ENCODE measurements around the gene COLGALT1.
"Not testable (repeated sequence)": the region's sequence is repeated elsewhere in the genome, so short reads cannot be mapped to it uniquely, and the experiment has no call there.

Gene COLGALT1

DNA sequence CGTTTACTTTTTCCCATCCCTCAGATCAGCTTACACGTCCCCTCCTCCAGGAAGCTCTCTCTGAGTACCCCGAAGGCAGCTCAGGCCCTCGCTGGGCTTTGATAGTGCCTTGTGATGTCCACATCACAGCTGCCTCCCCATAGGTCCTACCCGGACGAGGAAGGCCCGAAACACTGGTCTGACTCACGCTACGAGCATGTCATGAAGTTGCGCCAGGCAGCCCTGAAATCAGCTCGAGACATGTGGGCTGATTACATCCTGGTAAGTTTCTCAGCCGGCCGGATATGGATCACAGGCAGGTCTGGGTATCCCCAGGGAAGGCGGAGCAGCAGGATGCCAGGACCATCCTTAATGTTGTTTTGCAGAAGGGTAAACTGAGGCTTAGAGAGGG lies 4.8 kb downstream of the COLGALT1 start:
- peak; percentile 100 for DNase-seq (ENCODE audit: low read depth)

DNA sequence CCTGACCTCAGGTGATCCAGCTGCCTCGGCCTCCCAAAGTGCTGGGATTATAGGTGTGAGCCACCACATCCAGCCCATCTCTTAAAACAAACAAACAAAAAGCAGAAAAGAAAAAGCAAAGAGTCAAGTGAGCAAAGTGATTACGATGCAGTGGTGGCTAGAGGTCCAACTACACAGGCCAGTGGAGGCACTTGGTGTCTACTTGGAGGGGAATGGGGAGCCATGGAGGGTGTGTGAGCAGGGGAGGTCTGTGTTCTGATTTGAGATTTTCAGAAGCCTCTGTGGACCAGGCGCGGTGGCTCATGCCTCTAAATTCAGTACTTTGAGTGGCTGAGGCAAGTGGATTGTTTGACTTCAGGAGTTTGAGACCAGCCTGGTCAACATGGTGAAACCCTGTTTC lies 6.6 kb downstream of the COLGALT1 start:
- DNase-seq (ENCODE audit: low read depth): no peak

- no peak for DNase-seq (ENCODE audit: low read depth)
These were observed 7.1 kb downstream of the COLGALT1 start for GRCh38 chr19:17562561-17562960.

- no peak for DNase-seq (ENCODE audit: low read depth)
These were observed 9.3 kb downstream of the COLGALT1 start for GRCh38 chr19:17564781-17565180.

- DNase-seq (ENCODE audit: low read depth): no peak
These were observed 10.2 kb downstream of the COLGALT1 start for GRCh38 chr19:17565611-17566010.

DNA sequence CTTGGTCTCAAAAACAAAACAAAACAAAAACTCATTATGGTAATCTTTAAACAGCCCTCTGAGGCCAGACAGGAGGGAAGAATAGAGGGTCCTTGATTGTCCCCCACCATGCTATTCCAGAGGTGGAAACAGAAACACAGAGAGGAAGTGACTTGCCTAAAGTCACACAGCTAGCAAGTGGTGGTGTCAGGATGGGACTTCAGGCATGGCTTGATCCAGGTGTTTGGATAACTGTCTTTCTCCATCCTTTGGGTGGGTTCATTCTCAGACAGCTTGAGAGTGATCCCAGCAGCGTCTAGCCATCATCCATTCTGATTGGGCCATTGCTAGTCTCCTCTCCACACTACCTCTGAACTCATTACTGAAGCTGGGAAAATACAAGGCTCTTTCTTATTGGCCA lies 12.5 kb downstream of the COLGALT1 start:
- DNase-seq (ENCODE audit: low read depth): no peak

- not testable (repeated sequence) for DNase-seq (ENCODE audit: low read depth)
These were observed 14.8 kb downstream of the COLGALT1 start for GRCh38 chr19:17570291-17570690.

- DNase-seq (ENCODE audit: low read depth): no peak
These were observed 15.3 kb downstream of the COLGALT1 start for GRCh38 chr19:17570791-17571190.

- DNase-seq (ENCODE audit: low read depth): no peak
These were observed 17.2 kb downstream of the COLGALT1 start for GRCh38 chr19:17572638-17573037.

DNA sequence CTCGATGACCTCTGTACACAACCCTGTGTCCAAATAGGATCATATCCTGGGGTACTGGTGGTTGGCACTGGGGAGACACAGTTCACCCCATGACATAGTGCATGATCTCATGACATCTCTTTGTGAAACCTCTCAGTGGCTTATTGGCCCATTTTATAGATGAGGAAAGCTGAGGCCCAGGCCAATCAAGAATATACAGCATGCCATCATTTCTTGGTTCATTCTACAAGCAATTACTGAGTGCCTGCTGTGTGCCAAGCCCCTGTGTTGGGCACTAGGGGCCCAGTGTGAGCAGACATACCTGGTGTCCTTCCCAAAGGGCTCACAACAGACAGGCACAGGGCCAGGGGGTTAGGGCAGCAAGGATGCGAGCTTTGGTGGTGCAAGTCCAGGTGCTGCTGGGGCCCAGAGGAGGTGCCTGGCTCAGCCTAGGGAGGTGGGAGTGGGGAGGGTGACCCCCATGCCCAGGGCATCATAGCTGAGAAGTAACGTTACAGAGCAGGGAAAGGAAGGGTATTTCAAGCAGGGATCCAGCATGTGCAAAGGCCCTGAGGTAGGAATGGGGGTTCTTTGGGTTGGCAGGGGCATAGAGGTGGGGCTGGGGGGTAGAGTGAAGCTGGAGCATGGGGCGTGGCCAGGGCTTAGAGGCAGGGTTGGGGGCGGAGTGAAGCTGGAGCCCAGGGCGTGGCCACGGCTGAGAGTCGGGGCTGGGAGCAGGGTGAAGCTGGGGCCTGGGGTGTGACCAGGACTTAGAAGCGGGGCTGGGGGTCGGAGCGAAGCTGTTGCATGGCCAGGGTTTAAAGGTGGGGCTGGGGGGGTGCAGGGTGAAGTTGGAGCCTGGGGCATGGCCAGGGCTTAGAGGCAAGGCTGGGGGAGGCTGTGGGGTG lies 20.7 kb downstream of the COLGALT1 start:
- DNase-seq (ENCODE audit: low read depth): no peak

- DNase-seq (ENCODE audit: low read depth): peak; percentile 85
These were observed 21.5 kb downstream of the COLGALT1 start for GRCh38 chr19:17576758-17577456.

- DNase-seq (ENCODE audit: low read depth): no peak
These were observed 22.1 kb downstream of the COLGALT1 start for GRCh38 chr19:17577457-17578097.

GRCh38 chr19:17579661-17580244 lies 24.3 kb downstream of the COLGALT1 start:
- peak; percentile 63 for DNase-seq (ENCODE audit: low read depth)

DNA sequence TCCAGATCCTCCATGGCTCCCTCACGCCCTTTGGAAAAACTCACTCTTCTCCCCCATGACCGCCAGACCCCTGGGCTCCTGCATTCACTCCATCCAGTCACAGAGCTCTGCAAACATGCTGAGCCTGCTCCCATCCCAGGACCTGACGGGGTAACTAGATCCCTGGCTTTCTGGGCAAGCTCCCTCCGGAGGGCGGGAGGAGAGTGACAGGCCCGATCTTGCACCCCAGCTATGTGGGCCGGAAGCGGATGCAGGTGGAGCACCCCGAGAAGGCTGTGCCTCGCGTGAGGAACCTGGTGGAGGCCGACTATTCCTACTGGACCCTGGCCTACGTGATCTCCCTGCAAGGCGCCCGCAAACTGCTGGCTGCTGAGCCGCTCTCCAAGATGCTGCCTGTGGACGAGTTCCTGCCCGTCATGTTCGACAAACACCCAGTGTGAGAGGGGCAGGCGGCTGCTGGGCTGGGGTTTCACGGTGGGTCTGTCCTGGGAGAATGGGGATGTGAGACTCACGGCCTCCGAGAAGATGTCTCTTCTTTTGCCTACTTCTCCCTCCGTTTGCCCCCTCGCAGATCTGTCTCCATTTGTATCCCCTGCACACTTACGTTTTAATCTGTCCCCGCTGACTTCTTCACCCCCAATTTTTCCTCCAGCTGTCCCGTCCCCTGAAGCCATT lies 25.2 kb downstream of the COLGALT1 start:
- no peak for DNase-seq (ENCODE audit: low read depth)

DNA sequence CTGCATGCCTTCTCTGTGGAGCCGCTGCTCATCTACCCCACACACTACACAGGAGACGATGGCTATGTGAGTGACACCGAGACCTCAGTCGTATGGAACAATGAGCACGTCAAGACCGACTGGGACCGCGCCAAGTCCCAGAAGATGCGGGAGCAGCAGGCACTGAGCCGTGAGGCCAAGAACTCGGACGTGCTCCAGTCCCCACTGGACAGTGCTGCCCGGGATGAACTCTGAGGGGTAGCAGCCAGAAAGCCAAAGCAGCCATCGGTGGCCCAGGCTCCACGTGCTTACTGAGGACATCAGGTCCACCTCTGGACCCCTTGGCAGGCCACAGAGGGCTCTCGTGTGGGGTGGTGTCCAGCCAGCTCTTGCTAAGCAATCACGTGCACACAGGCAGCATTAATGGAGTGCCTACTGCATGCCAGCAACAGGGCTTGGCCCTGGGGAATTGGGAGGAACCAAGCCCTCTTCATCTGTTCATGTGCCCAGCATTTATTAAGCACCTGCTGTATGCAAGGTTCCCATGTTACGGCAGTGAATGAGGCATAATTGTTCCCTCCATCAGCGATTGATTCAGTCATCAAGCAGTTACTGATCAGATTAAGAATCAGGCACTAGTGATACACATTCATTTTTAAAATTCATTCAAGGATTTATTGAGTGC lies 25.9 kb downstream of the COLGALT1 start:
- DNase-seq (ENCODE audit: low read depth): no peak

DNA sequence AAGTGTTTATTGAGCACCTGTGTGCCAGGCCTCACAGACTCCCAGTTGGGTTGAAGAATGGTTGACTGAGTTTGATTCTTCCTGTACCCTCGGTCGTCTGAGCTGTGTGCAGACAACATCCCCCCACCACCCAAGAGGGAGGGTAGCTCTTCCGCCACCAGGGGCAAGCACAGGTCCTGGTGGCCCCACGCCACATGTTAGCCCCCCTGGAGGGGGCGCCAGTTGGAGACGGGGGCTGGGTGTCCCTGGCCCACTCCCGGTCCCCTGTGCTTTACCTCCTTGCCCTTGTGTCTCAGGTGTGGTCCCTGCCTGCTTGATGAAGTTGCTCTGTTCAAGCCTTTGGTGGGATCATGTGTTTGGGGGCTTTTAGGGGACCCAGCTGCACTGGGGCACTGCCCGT lies 27.2 kb downstream of the COLGALT1 start:
- no peak for DNase-seq (ENCODE audit: low read depth)

DNA sequence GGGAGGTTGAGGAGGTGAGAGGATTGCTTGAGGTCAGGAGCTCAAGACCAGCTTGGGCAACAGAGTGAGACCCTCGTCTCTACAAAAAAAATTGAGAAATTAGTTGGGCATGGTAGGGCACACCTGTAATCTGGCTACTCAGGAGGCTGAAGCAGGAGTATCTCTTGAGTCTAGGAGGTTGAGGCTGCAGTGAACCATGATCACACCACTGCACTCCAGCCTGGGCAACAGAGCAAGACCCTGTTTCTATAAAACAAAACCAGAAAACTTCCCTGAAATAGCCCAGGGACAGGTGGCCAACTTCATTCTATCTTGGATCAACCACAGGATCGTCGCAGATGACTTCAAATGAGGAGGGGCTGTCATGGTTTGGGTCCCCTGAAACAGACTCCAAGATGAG lies 28.7 kb downstream of the COLGALT1 start:
- DNase-seq (ENCODE audit: low read depth): no peak

DNA sequence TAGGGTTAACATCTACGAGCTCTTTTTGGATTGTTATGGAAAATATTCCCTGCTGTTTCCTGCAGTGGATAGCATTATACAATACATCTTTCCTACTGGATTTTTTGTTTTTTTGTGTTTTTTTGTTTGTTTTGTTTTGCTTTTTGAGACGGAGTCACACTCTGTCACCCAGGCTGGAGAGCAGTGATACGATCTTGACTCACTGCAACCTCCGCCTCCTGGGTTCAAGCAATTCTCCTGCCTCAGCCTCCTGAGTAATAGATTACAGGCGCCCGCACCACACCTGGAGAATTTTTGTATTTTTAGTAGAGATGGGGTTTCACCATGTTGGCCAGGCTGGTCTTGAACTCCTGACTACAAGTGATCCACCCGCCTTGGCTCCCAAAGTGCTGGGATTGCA lies 29.9 kb downstream of the COLGALT1 start:
- DNase-seq (ENCODE audit: low read depth): not testable (repeated sequence)

GRCh38 chr19:17590866-17591265 lies 35.4 kb downstream of the COLGALT1 start:
- no peak for DNase-seq (ENCODE audit: low read depth)

DNA sequence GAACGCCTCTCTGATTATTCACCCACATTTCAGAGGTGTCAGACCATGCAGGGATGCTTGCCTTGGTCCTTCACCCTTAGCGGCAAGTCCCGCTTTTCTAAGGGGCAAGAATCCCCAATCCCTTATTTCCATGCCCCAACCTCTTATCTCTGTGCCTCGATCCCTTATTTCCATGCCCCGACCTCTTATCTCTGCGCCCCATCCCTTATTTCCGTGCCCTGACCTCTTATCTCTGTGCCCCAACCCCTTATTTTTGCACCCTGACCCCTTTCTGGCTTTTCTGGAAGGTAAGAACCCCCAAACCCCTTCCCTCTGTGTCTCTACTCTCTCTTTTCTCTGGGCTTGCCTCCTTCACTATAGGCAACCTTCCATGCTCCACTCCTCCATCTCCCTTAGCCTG lies 38.8 kb downstream of the COLGALT1 start:
- not testable (repeated sequence) for DNase-seq (ENCODE audit: low read depth)

DNA sequence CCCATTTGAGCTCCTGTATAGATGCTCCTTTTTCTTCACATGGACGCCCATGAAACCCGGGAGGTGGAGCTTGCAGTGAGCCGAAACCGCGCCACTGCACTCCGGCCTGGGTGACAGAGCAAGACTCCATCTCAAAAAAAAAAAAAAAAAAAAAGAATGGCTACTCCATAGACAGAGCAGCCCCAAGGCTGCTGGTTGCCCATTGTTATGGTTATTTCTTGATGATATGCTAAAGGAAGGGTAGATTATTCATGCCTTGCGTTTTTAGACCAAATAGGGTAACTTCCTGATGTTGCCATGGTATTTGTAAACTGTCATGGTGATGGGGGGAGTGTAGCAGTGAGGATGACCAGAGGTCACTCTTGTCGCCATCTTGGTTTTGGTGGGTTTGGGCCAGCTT lies 42.6 kb downstream of the COLGALT1 start:
- not testable (repeated sequence) for DNase-seq (ENCODE audit: low read depth)
